Mesenchymal stem cell (in vitro differentiated cells and primary cell): ENCODE data around the gene DHCR24.
"Not testable (repeated sequence)": the region's sequence is repeated elsewhere in the genome, so short reads cannot be mapped to it uniquely, and the experiment has no call there.

ENCODE experiments used
- DNase-seq: peaks from one replicate; pipeline ENCODE4 v3.0.0-alpha.2; 2013
- H2AFZ ChIP-seq: one replicate; pipeline ENCODE4 v1.6.1; 2013; ENCODE audit warnings: low read depth, mild to moderate bottlenecking, control low read depth, inconsistent platforms, low read length, moderate library complexity
- H2AK5ac ChIP-seq: 2 replicates; pipeline ENCODE4 v1.6.1; 2013; ENCODE audit warnings: low read length, moderate library complexity, mild to moderate bottlenecking, inconsistent platforms; ENCODE audit not compliant: severe bottlenecking
- H2BK120ac ChIP-seq: one replicate; pipeline ENCODE4 v1.6.1; 2013; ENCODE audit warnings: low read depth, mild to moderate bottlenecking, inconsistent platforms, low read length, moderate library complexity
- H2BK12ac ChIP-seq, 2 experiments: one replicate each; pipeline ENCODE4 v1.6.1; 2013; ENCODE audit warnings: inconsistent platforms in 2 of 2, low read length in 2 of 2, mild to moderate bottlenecking in 2 of 2, moderate library complexity in 2 of 2, control low read depth in 1 of 2
- H2BK15ac ChIP-seq: one replicate; pipeline ENCODE4 v1.6.1; 2013; ENCODE audit warnings: mild to moderate bottlenecking, low read depth, inconsistent platforms; ENCODE audit not compliant: poor library complexity, severe bottlenecking
- H2BK5ac ChIP-seq: 2 replicates; pipeline ENCODE4 v1.6.1; 2013; ENCODE audit warnings: low read depth, mild to moderate bottlenecking, low read length, control low read depth, inconsistent platforms; ENCODE audit not compliant: poor library complexity, severe bottlenecking
- H3K14ac ChIP-seq, 2 experiments: one replicate each; pipeline ENCODE4 v1.6.1; 2013; ENCODE audit warnings: inconsistent platforms in 2 of 2, low read length in 2 of 2, control low read depth in 1 of 2, mild to moderate bottlenecking in 1 of 2, moderate library complexity in 1 of 2
- H3K18ac ChIP-seq, 2 experiments: one replicate each; pipeline ENCODE4 v1.6.1; 2013; ENCODE audit warnings: inconsistent platforms in 2 of 2, low read length in 2 of 2, control low read depth in 1 of 2, low read depth in 1 of 2, mild to moderate bottlenecking in 1 of 2
- H3K23ac ChIP-seq, 2 experiments: one replicate each; pipeline ENCODE4 v1.6.1; 2013; ENCODE audit warnings: inconsistent platforms in 2 of 2, low read length in 2 of 2, mild to moderate bottlenecking in 2 of 2, moderate library complexity in 2 of 2, control low read depth in 1 of 2
- H3K27ac ChIP-seq: 2 replicates; pipeline ENCODE4 v1.5.1; 2013; ENCODE audit warnings: mild to moderate bottlenecking, moderate library complexity, low read length, control low read depth, inconsistent platforms; ENCODE audit not compliant: poor library complexity, severe bottlenecking
- H3K27me3 ChIP-seq, 2 experiments: 2 replicates each; pipeline versions ENCODE4 v1.6.1 to v1.7.0; 2013; ENCODE audit warnings: low read length in 2 of 2, mild to moderate bottlenecking in 2 of 2, moderate library complexity in 2 of 2, control low read depth in 1 of 2, inconsistent platforms in 1 of 2; ENCODE audit not compliant: control insufficient read depth in 1 of 2, insufficient read depth in 1 of 2
- H3K36me3 ChIP-seq, 2 experiments: 2 replicates each; pipeline versions ENCODE4 v1.6.1 to v1.7.0; 2013; ENCODE audit warnings: low read length in 2 of 2, control low read depth in 1 of 2, inconsistent platforms in 1 of 2, low read depth in 1 of 2, mild to moderate bottlenecking in 1 of 2; ENCODE audit not compliant: insufficient read depth in 2 of 2, control insufficient read depth in 1 of 2
- H3K4ac ChIP-seq, 2 experiments: one replicate each; pipeline ENCODE4 v1.6.1; 2013; ENCODE audit warnings: inconsistent platforms in 2 of 2, low read length in 2 of 2, mild to moderate bottlenecking in 2 of 2, moderate library complexity in 2 of 2, control low read depth in 1 of 2, low read depth in 1 of 2
- H3K4me1 ChIP-seq: 2 replicates; pipeline ENCODE4 v1.6.1; 2013; ENCODE audit warnings: low read depth, low read length, control low read depth; ENCODE audit not compliant: control insufficient read depth, insufficient read depth
- H3K4me2 ChIP-seq: 2 replicates; pipeline ENCODE4 v1.6.1; 2013; ENCODE audit warnings: low read length, mild to moderate bottlenecking, inconsistent platforms; ENCODE audit not compliant: poor library complexity, severe bottlenecking
- H3K4me3 ChIP-seq, 2 experiments: 2 replicates each; pipeline versions ENCODE4 v1.5.1 to v1.7.0; 2013; ENCODE audit warnings: low read length in 2 of 2, mild to moderate bottlenecking in 2 of 2, control low read depth in 1 of 2, low read depth in 1 of 2; ENCODE audit not compliant: insufficient read depth in 1 of 2
- H3K79me1 ChIP-seq: replicated peaks from 2 replicates; pipeline ENCODE4 v1.6.1; 2013; ENCODE audit warnings: mild to moderate bottlenecking, control low read depth, low read length, inconsistent platforms; ENCODE audit not compliant: poor library complexity, severe bottlenecking
- H3K9ac ChIP-seq: 2 replicates; pipeline ENCODE4 v1.7.0; 2013; ENCODE audit warnings: mild to moderate bottlenecking, low read length, moderate library complexity
- H3K9me3 ChIP-seq: 2 replicates; pipeline ENCODE4 v1.7.0; 2013; ENCODE audit warnings: mild to moderate bottlenecking, low read length; ENCODE audit not compliant: control insufficient read depth
- H4K8ac ChIP-seq: one replicate; pipeline ENCODE4 v1.6.1; 2013; ENCODE audit warnings: inconsistent platforms, mild to moderate bottlenecking, low read length, moderate library complexity
- H4K91ac ChIP-seq: one replicate; pipeline ENCODE4 v1.6.1; 2013; ENCODE audit warnings: mild to moderate bottlenecking, low read length, inconsistent platforms
- WGBS: methylation state at CpG from one replicate; pipeline ENCODE4 v1.1.7; 2013; ENCODE audit warnings: mixed read lengths; 5-methylcytosine and 5-hydroxymethylcytosine counted together

DHCR24 gene

GRCh38 chr1:54883349-54884102 lies 3.5 kb downstream of the DHCR24 start:
- Histone ChIP-seq H2BK12ac (no peak overlapping the region), H2BK15ac (no peak overlapping the region), H3K79me1 (peaks cover 9% of the 10 kb centered on the region), H3K4me3 (peak overlapping the region in 1 of 2 experiments; percentile 94), H3K4me1 (peaks cover 30% of the 10 kb centered on the region), H3K4me2 (no peak overlapping the region), H3K4ac (no peak overlapping the region), H3K18ac (peak overlapping the region in 1 of 2 experiments; percentile 75), H2AFZ (no peak overlapping the region), H3K27me3 (no peaks in the 10 kb centered on the region), H3K14ac (no peak overlapping the region), H3K9ac (peak overlapping the region; percentile 34), H2BK5ac (no peak overlapping the region), H2AK5ac (peak overlapping the region; percentile 12), H2BK120ac (no peak overlapping the region), H3K9me3 (no peaks in the 10 kb centered on the region), H3K27ac (peak overlapping the region; percentile 38), H3K23ac (no peak overlapping the region), H3K36me3 (peaks cover 22 to 29% of the 10 kb centered on the region in 2 experiments), H4K8ac (no peak overlapping the region), H4K91ac (peak overlapping the region; percentile 34)
- peak; percentile 59 for DNase-seq
- WGBS, result 94% methylated on average over 9 of the region's 10 CpGs

GRCh38 chr1:54882519-54882918 lies 4.5 kb downstream of the DHCR24 start:
- peak overlapping the region; percentile 41 for H3K27ac ChIP-seq
- no peak overlapping the region for H3K14ac ChIP-seq
- H3K9ac ChIP-seq, result no peak overlapping the region
- H3K18ac ChIP-seq, result no peak overlapping the region
- H2BK12ac ChIP-seq, result no peak overlapping the region
- H3K4me2 ChIP-seq, result no peak overlapping the region
- no peaks in the 10 kb centered on the region for H3K9me3 ChIP-seq
- H3K4me3 ChIP-seq, result no peak overlapping the region
- H2AFZ ChIP-seq, result no peak overlapping the region
- no peak overlapping the region for H3K23ac ChIP-seq
- no peak overlapping the region for H4K91ac ChIP-seq
- H2BK120ac ChIP-seq, result no peak overlapping the region
- H2BK15ac ChIP-seq, result no peak overlapping the region
- peaks cover 24 to 32% of the 10 kb centered on the region in 2 experiments for H3K36me3 ChIP-seq
- peaks cover 24% of the 10 kb centered on the region for H3K4me1 ChIP-seq
- no peak overlapping the region for H3K4ac ChIP-seq
- WGBS, result 100% methylated on average over 1 of the region's 1 CpG
- no peak overlapping the region for H2BK5ac ChIP-seq
- H3K79me1 ChIP-seq, result peaks cover 3% of the 10 kb centered on the region
- H2AK5ac ChIP-seq, result no peak overlapping the region
- no peaks in the 10 kb centered on the region for H3K27me3 ChIP-seq
- no peak overlapping the region for H4K8ac ChIP-seq
- no peak for DNase-seq

GRCh38 chr1:54881604-54882003 lies 5.4 kb downstream of the DHCR24 start:
- not testable (repeated sequence) for H2BK15ac ChIP-seq, H3K18ac ChIP-seq, H3K9me3 ChIP-seq, H2AK5ac ChIP-seq, H3K4me3 ChIP-seq, H3K27me3 ChIP-seq, H3K27ac ChIP-seq, DNase-seq, H2BK120ac ChIP-seq, H2BK5ac ChIP-seq, H3K14ac ChIP-seq, H2AFZ ChIP-seq, H3K9ac ChIP-seq, H2BK12ac ChIP-seq, H3K79me1 ChIP-seq, H3K23ac ChIP-seq, H4K91ac ChIP-seq, H3K4ac ChIP-seq, H4K8ac ChIP-seq, H3K4me2 ChIP-seq
- 94% methylated on average over 2 of the region's 2 CpGs for WGBS
- H3K4me1 ChIP-seq, result peaks cover 22% of the 10 kb centered on the region
- peaks cover 30 to 32% of the 10 kb centered on the region in 2 experiments for H3K36me3 ChIP-seq

GRCh38 chr1:54879872-54880271 lies 7.1 kb downstream of the DHCR24 start:
- H3K14ac ChIP-seq, result no peak overlapping the region
- no peak overlapping the region for H2AFZ ChIP-seq
- H3K27me3 ChIP-seq, result no peaks in the 10 kb centered on the region
- H2BK12ac ChIP-seq, result no peak overlapping the region
- peaks cover 6% of the 10 kb centered on the region for H3K79me1 ChIP-seq
- H2BK15ac ChIP-seq, result no peak overlapping the region
- no CpG with 5 or more reads among the region's 1 CpG for WGBS
- no peak overlapping the region for H3K27ac ChIP-seq
- H3K4me1 ChIP-seq, result peaks cover 19% of the 10 kb centered on the region
- H2BK5ac ChIP-seq, result no peak overlapping the region
- H4K91ac ChIP-seq, result no peak overlapping the region
- H3K4me3 ChIP-seq, result no peak overlapping the region
- no peak overlapping the region for H2BK120ac ChIP-seq
- peaks cover 39 to 42% of the 10 kb centered on the region in 2 experiments for H3K36me3 ChIP-seq
- no peak overlapping the region for H3K9ac ChIP-seq
- no peak overlapping the region for H3K18ac ChIP-seq
- H3K4ac ChIP-seq, result no peak overlapping the region
- H2AK5ac ChIP-seq, result no peak overlapping the region
- no peaks in the 10 kb centered on the region for H3K9me3 ChIP-seq
- no peak overlapping the region for H3K23ac ChIP-seq
- no peak overlapping the region for H3K4me2 ChIP-seq
- DNase-seq, result no peak
- no peak overlapping the region for H4K8ac ChIP-seq
